Measurements from ENCODE around the gene ANKRD29. TPM values are rescaled to one million over a fixed set of nuclear protein-coding genes. Genes with fewer than 3 reads are reported as not detected.

The ANKRD29 gene
- total and polyA plus RNA-seq, 10 of the 15 experiments (the other 5 are each of a cell fraction or from before 2014, with no cell fraction given) = 0.53 to 9.2 (median 1.6) TPM

- Histone ChIP-seq H3K9me3 (replicated peaks; ENCODE audit: control insufficient read depth, insufficient read depth, low read length) (no peaks in the 10 kb centered on the region), H3K4me3 (no peak overlapping the region), H3K79me2 (ENCODE audit: control insufficient read depth, insufficient read depth, low read length) (no peaks in the 10 kb centered on the region), H3K9ac (ENCODE audit: control insufficient read depth, insufficient read depth, low read length) (no peak overlapping the region), H3K27ac (ENCODE audit: control insufficient read depth, insufficient read depth) (no peak overlapping the region), H3K4me1 (ENCODE audit: control insufficient read depth, insufficient read depth, low read length) (no peaks in the 10 kb centered on the region), H4K20me1 (ENCODE audit: control insufficient read depth, insufficient read depth) (no peaks in the 10 kb centered on the region), H3K27me3 (replicated peaks in 1 of 2; ENCODE audit: control insufficient read depth in 2 of 2, insufficient read depth in 2 of 2, low read length in 1 of 2) (no peaks in the 10 kb centered on the region), H3K36me3 (ENCODE audit: control insufficient read depth in 2 of 2, insufficient read depth in 2 of 2, low read length in 1 of 2) (no peaks in the 10 kb centered on the region), H3K4me2 (ENCODE audit: control insufficient read depth, insufficient read depth) (no peak overlapping the region), H2AFZ (ENCODE audit: control insufficient read depth, low read depth, low read length) (no peak overlapping the region)
- ChIA-PET POLR2A (interaction anchor here (0.5 to 3.6 kb wide), 3 partner anchors 9 to 495 kb away, joined by 3 to 24 read pairs (median 5); no protein-coding TSS in a partner anchor), SMC1A (ENCODE audit: uncharacterized antibody, unreplicated experiment) (interaction anchor here (0.8 to 12.4 kb wide), 18 partner anchors 8 to 310 kb away, joined by 3 to 167 read pairs (median 5); no protein-coding TSS in a partner anchor), RAD21 (ENCODE audit: unreplicated experiment) (interaction anchor here (1.1 to 9.7 kb wide), 4 partner anchors 9 to 129 kb away, joined by 3 to 148 read pairs (median 12); no protein-coding TSS in a partner anchor), CTCF (interaction anchor here (0.9 to 13.7 kb wide), 12 partner anchors 9 to 338 kb away, joined by 3 to 233 read pairs (median 4); partner anchors contain the start of gene ANKRD29)
- TF ChIP-seq GATAD2B (conservative IDR thresholded peaks at IDR 0.05; ENCODE audit: low read depth) (no peak), ATF7 (IDR thresholded peaks at IDR 0.05; ENCODE audit: low read depth) (0 out of 2 replicates have a peak, but pooled peaks have one; percentile 23), USF2 (IDR thresholded peaks at IDR 0.05; ENCODE audit: borderline replicate concordance, low read depth, low read length) (no peak), TCF7 (IDR thresholded peaks at IDR 0.05; ENCODE audit: borderline replicate concordance) (no peak), HDAC6 (IDR thresholded peaks at IDR 0.05; ENCODE audit: unreplicated experiment) (no peak), EP300 (IDR thresholded peaks at IDR 0.05; ENCODE audit: borderline replicate concordance in 1 of 2, control insufficient read depth in 1 of 2, low read depth in 2 of 2, low read length in 2 of 2) (0 out of 4 replicates have a peak, but pooled peaks of 1 of the 2 experiments have one; percentile 15), NFXL1 (IDR thresholded peaks at IDR 0.05; ENCODE audit: borderline replicate concordance) (no peak)
- no TSS peak for BruUV-seq (replicated peaks)
- in situ Hi-C loops (cut with MboI) = loop anchor here (5.0 to 10.0 kb wide), 2 partner anchors 75 to 497 kb away; no protein-coding TSS in a partner anchor
- intact Hi-C loops (cut with micrococcal nuclease; ENCODE audit: unreplicated experiment) = loop anchor here (10.0 kb wide), 1 partner anchor 387 kb away; the partner anchor contains the start of gene TTC39C
- DNase-seq (ENCODE audit: low read depth, low spot score) (no peak), ATAC-seq (peak; percentile 56), FAIRE-seq (peak; percentile 75)
- 57% methylated on average over 3 of the region's 3 CpGs for WGBS (ENCODE audit: insufficient coverage, insufficient replicate concordance, low lambda C conversion rate, missing lambda C conversion rate)
Measured at GRCh38 chr18:23627321-23627720, 35.4 kb downstream of the ANKRD29 start.
